HepG2 (cell line): ENCODE results near the gene WDHD1. TPM values are rescaled to one million over a fixed set of nuclear protein-coding genes. Genes with fewer than 3 reads are reported as not detected.

Experiments used
- HOXD1 ChIP-seq: sonication (generic); formaldehyde crosslinking; IDR thresholded peaks from 2 replicates; pipeline ENCODE4 v1.5.0; 2020; ENCODE audit warnings: missing genetic modification reagents
- NRL ChIP-seq: sonication (generic); formaldehyde crosslinking; IDR thresholded peaks from 2 replicates; pipeline ENCODE4 v1.5.0; 2020; ENCODE audit warnings: missing genetic modification reagents, mild to moderate bottlenecking, moderate library complexity, borderline replicate concordance
- THRA ChIP-seq: sonication (generic); formaldehyde crosslinking; IDR thresholded peaks from 2 replicates; pipeline ENCODE4 v1.4.0; 2020; ENCODE audit warnings: missing genetic modification reagents, borderline replicate concordance
- ZNF367 ChIP-seq: sonication (generic); formaldehyde crosslinking; IDR thresholded peaks from 2 replicates; pipeline ENCODE4 v1.4.0; 2020; ENCODE audit warnings: missing genetic modification reagents, borderline replicate concordance
- ZNF710 ChIP-seq: sonication (generic); formaldehyde crosslinking; IDR thresholded peaks from 2 replicates; pipeline ENCODE4 v1.5.0; 2020; ENCODE audit warnings: mild to moderate bottlenecking, missing genetic modification reagents, borderline replicate concordance
- polyA plus RNA-seq, 8 experiments: library from polyadenylated mRNA; depleted of rRNA in 3 of 8; stranded (reverse) in 7 of 8; unstranded in 1 of 8; fragments of >200 nt; fragmentation: Illumina TruSeq in 4 of 8; extraction: Trizol in 4 of 8; gene quantifications; 2 replicates each; pipeline versions ENCODE4 v1.2.1 to v1.2.3, GENCODE V29; 2011 to 2016; ENCODE audit warnings: low read depth in 4 of 8, missing spikeins in 1 of 8, mixed read lengths in 1 of 8; ENCODE audit not compliant: insufficient read depth in 1 of 8
- total RNA-seq, 5 experiments: library from RNA; depleted of rRNA; stranded (reverse); fragments of >200 nt; fragmentation: Illumina TruSeq; extraction: Trizol; gene quantifications; 2 replicates each; pipeline ENCODE4 v1.2.3, GENCODE V29; 2016; ENCODE audit warnings: low read depth in 1 of 5
- TF ChIP-seq, protein P1 (sequence below): IDR thresholded peaks from 2 replicates; pipeline ENCODE4 v1.6.1; 2016; ENCODE audit warnings: mild to moderate bottlenecking
- TF ChIP-seq, protein P2 (sequence below): fragments of 450-650 bp; IDR thresholded peaks from 2 replicates; pipeline ENCODE4 v1.6.1; 2017

The WDHD1 gene
- total and polyA plus RNA-seq, 2 of the 13 experiments (the other 11 are each of a cell fraction or from before 2014, with no cell fraction given): 5.5 to 27.5 TPM

DNA sequence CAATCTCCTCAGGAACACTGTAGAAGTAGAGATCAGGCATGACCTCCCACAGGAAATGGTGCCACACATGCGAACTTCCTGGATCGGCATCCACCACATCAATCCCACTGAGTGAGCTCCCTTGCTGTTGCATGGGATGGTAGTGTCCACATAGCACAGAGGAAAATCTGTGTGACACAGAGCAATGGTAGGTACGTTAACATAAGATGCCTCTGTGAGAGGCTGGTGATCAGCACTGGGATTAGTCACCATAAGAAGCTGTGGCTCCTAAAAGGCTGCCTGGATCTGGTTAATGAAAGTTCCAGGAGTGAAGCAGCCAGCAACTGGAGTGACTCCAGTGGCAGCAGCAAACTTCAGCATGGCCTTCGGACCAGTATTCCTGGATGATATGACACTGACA, 21.8 kb downstream of the WDHD1 start (continued):
- TF ChIP-seq, protein P1, sequence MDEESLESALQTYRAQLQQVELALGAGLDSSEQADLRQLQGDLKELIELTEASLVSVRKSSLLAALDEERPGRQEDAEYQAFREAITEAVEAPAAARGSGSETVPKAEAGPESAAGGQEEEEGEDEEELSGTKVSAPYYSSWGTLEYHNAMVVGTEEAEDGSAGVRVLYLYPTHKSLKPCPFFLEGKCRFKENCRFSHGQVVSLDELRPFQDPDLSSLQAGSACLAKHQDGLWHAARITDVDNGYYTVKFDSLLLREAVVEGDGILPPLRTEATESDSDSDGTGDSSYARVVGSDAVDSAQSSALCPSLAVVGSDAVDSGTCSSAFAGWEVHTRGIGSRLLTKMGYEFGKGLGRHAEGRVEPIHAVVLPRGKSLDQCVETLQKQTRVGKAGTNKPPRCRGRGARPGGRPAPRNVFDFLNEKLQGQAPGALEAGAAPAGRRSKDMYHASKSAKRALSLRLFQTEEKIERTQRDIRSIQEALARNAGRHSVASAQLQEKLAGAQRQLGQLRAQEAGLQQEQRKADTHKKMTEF (CRISPR knock-in tag): no peak
- TF ChIP-seq THRA (CRISPR knock-in tag) (no peak), HOXD1 (CRISPR knock-in tag) (no peak), NRL (CRISPR knock-in tag) (no peak), ZNF367 (CRISPR knock-in tag) (no peak), ZNF710 (CRISPR knock-in tag) (no peak)
- TF ChIP-seq, protein P2, sequence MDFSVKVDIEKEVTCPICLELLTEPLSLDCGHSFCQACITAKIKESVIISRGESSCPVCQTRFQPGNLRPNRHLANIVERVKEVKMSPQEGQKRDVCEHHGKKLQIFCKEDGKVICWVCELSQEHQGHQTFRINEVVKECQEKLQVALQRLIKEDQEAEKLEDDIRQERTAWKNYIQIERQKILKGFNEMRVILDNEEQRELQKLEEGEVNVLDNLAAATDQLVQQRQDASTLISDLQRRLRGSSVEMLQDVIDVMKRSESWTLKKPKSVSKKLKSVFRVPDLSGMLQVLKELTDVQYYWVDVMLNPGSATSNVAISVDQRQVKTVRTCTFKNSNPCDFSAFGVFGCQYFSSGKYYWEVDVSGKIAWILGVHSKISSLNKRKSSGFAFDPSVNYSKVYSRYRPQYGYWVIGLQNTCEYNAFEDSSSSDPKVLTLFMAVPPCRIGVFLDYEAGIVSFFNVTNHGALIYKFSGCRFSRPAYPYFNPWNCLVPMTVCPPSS: no peak
